GM12872 (cell line): ENCODE data around the gene ING2.

Experiments
- TF ChIP-seq, protein P1 (sequence below): IDR thresholded peaks from 3 replicates; pipeline ENCODE4 v1.5.1; 2011; ENCODE audit warnings: low read depth, mild to moderate bottlenecking, low read length, moderate library complexity; ENCODE audit not compliant: insufficient read depth

ING2 gene

DNA sequence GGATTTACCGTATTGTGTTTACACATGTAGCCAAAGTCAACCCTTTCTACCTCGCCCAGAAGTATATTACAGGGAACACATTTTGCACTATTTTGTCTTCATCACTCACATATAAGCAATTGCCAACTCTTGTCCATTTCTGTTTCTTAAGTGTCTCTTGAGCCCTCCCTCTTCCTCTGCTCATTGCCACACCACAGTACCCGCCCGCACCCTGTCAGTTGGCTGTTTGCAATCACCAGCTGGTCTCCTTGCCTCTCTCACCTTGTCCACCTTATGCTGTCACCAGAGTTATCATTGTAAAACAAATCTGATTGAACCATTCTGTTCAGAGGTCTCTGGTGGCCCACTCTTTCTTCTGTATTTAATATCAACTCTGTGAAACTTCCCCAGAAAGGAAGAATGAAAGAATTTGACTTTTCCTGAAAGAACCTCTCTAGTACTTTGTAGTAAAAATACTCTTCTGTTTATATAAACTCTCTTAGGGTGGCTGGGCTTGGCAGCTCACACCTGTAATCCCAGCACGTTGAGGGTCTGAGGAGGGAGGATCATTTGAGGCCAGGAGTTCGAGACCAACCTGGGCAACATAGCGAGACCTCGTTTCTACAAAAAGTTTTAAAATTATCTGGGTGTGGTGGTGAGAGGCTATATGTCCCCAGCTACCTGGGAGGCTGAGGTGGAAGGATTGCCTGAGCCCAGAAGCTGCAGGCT lies 50.2 kb downstream of the ING2 start:
- TF ChIP-seq, protein P1, sequence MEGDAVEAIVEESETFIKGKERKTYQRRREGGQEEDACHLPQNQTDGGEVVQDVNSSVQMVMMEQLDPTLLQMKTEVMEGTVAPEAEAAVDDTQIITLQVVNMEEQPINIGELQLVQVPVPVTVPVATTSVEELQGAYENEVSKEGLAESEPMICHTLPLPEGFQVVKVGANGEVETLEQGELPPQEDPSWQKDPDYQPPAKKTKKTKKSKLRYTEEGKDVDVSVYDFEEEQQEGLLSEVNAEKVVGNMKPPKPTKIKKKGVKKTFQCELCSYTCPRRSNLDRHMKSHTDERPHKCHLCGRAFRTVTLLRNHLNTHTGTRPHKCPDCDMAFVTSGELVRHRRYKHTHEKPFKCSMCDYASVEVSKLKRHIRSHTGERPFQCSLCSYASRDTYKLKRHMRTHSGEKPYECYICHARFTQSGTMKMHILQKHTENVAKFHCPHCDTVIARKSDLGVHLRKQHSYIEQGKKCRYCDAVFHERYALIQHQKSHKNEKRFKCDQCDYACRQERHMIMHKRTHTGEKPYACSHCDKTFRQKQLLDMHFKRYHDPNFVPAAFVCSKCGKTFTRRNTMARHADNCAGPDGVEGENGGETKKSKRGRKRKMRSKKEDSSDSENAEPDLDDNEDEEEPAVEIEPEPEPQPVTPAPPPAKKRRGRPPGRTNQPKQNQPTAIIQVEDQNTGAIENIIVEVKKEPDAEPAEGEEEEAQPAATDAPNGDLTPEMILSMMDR = no peak

DNA sequence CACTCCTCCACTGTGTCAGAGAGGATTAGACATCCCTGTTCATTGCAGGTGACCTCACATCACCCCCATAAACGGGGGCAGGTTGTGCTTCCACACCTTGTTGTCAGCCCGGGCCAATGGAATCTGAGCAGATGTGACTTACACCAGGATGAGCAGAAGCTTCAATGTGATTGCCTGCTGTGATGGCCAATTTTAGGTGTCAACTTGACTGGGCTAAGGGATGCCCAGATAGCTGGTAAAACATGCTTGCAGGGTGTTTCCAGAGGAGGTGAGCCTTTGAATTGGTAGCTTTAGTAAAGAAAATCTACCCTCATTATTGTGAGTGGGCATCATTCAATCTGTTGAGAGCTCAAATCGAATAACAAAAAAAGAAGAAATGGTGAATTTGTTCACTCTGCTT lies 52.1 kb downstream of the ING2 start:
- TF ChIP-seq, protein P1 = no peak

DNA sequence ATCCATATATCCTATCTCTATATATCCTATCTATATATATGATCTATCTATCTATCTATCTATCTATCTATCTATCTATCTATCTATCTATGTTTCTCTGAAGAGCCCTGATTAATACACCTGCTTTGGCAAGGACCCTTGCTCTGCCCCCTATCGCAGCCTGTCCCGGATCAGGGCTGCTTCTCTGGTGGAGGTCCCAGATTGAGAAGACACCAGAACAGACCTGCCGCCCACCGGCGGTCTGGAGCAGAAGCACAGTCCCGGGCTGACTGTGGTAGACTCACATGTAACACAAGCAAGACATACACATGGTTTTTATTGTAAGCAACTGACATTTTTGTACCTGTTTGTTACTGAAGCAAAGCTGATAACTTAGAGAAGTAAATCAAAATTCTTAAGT lies 52.8 kb downstream of the ING2 start:
- TF ChIP-seq, protein P1 = no peak

DNA sequence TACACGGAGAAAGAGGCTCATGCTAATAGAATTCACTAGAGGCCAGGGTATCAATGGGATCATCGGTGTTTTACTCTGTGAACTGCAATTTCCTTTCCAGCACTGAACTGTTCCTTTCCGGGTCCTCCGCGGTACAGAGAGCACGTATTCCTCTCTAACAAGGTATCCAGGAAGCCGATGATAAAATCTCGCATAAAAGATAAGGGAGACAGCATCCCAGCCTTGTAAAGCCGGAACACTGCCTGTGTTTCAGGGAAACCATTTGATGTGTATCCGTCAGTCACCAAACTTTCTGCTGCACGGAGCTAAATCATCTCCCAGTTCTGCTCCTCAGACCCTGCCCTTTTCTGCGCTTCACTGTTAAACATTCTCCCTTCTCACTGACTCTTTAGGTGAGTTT lies 54.0 kb downstream of the ING2 start:
- TF ChIP-seq, protein P1 = no peak

DNA sequence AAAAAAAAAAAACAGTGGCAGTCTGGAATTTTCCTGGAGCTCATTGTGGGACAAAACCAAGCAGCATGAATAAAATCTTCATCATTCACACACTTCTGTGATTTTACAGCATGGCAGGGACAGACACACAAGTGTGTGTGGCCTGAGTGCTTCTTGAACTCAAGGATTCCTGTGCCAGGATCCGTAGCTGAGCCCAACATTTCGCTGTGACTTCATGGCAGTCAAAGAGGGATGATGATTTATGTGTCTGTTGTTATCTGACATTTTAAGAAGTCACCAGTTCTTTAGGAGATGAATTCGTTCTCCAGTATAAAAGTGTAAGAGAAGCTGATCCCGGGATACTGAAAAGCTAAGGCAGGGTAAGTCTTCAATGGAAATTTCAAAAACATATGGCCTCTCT lies 57.0 kb downstream of the ING2 start:
- TF ChIP-seq, protein P1 = no peak
